ENCODE measurements around the gene AKAP9.
A peak's percentile ranks its signal among the peaks of the same experiment; 100 is the strongest.

Gene AKAP9

DNA sequence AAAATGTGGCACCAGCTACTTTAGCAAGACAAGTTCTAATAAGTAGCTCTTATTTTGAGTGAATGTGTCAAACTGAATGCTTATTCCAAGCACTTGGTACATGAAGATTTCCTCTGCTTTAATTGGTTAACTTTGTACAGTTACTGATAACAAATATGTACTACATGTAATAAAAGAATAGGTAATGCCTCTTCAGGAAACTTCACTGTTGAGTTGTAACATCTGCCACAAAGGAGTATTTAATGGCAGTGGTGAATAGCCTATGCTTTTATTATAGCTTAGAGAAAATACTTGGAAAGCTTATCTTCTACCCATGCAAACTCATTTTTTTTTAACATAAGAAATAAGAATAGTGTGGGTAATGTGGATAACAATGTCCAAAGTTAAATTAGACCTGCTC, 111.0 kb downstream of the AKAP9 start:
- Histone ChIP-seq H3K4me1 (peaks cover 25% of the 10 kb centered on the region), H3K4me3 (no peak overlapping the region), H4K20me1 (no peaks in the 10 kb centered on the region), H3K27ac (no peak overlapping the region), H3K36me3 (peaks cover 47% of the 10 kb centered on the region), H3K4me2 (no peak overlapping the region), H3K9ac (no peak overlapping the region), H3K27me3 (no peaks in the 10 kb centered on the region), H3K9me3 (no peaks in the 10 kb centered on the region; the same call in 1 of the 2 replicates)
- no peak for TF ChIP-seq Cebpa-rat (IDR thresholded peaks at IDR 0.05)

DNA sequence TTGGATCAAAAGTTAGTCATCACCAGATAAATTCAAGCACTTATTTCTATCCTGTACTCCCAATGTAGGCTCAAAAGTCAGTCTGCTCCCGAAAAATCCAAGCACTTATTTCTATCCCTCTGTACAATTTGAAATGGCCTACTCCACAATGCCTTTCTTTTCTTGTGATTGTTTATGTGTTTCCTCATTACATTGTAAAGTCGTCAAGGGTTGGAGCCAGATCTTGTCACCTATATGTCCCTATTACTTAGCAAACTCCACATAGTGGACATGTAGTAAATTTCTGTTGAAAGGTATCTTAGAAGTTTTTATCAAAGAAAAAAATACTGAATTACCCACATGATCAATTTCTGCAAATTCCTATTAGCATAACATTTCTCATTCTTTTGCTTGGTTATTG, 111.5 kb downstream of the AKAP9 start:
- Histone ChIP-seq H3K27me3 (no peaks in the 10 kb centered on the region), H4K20me1 (no peaks in the 10 kb centered on the region), H3K27ac (no peak overlapping the region), H3K4me3 (no peak overlapping the region), H3K36me3 (peaks cover 42% of the 10 kb centered on the region), H3K9ac (no peak overlapping the region), H3K4me2 (no peak overlapping the region), H3K4me1 (peaks cover 30% of the 10 kb centered on the region), H3K9me3 (no peaks in the 10 kb centered on the region; the same call in 1 of the 2 replicates)
- no peak for TF ChIP-seq Cebpa-rat (IDR thresholded peaks at IDR 0.05)

- no peaks in the 10 kb centered on the region for H3K27me3 ChIP-seq
These were observed 112.0 kb downstream of the AKAP9 start for GRCh38 chr7:92052684-92053083.

DNA sequence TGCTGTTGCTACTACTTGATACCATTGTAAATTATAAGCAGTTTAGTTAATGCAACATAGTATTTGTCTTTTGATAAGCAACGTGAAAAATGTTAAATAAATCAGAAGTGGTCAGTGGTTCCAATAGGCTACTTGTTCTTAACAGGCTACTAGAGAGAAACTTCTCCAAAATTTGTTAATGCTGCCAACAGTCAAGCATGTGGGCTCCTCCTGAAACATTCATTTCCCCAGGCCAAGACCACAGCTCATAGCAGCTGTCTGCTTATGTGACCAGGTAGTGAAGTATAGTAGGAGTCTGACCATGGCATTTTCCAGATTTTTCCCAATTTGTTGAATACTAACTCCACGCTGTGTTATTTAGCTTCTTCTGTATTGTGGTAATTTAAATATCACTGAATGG, 112.7 kb downstream of the AKAP9 start:
- Histone ChIP-seq H3K4me3 (no peak overlapping the region), H3K4me1 (peaks cover 39% of the 10 kb centered on the region), H3K9ac (no peak overlapping the region), H4K20me1 (no peaks in the 10 kb centered on the region), H3K27ac (no peak overlapping the region), H3K27me3 (no peaks in the 10 kb centered on the region), H3K4me2 (no peak overlapping the region), H3K9me3 (no peaks in the 10 kb centered on the region), H3K36me3 (peaks cover 38% of the 10 kb centered on the region)
- TF ChIP-seq Cebpa-rat (IDR thresholded peaks at IDR 0.05), result no peak

More at GRCh38 chr7:92052684-92053083, 112.0 kb downstream of the AKAP9 start:
- no peak overlapping the region for H3K27ac ChIP-seq
- TF ChIP-seq Cebpa-rat (IDR thresholded peaks at IDR 0.05), result no peak
- H3K4me2 ChIP-seq, result 0 out of 2 replicates have a peak overlapping the region, but pooled peaks have one; percentile 13
- no peaks in the 10 kb centered on the region for H4K20me1 ChIP-seq
- peaks cover 35% of the 10 kb centered on the region for H3K4me1 ChIP-seq
- H3K9me3 ChIP-seq, result no peaks in the 10 kb centered on the region
- H3K4me3 ChIP-seq, result no peak overlapping the region
- no peak overlapping the region for H3K9ac ChIP-seq
- H3K36me3 ChIP-seq, result peaks cover 39% of the 10 kb centered on the region

GRCh38 chr7:92056286-92056685, 115.6 kb downstream of the AKAP9 start:
- H3K36me3 ChIP-seq, result peaks cover 11% of the 10 kb centered on the region
- no peak overlapping the region for H3K4me3 ChIP-seq
- H3K9ac ChIP-seq, result no peak overlapping the region
- H4K20me1 ChIP-seq, result no peaks in the 10 kb centered on the region
- peaks cover 66% of the 10 kb centered on the region for H3K4me1 ChIP-seq
- no peaks in the 10 kb centered on the region for H3K27me3 ChIP-seq
- no peaks in the 10 kb centered on the region for H3K9me3 ChIP-seq
- TF ChIP-seq Cebpa-rat (IDR thresholded peaks at IDR 0.05), result no peak
- peak overlapping the region; percentile 39 for H3K27ac ChIP-seq
- peak overlapping the region; percentile 30; the same call in 1 of the 2 replicates for H3K4me2 ChIP-seq

DNA sequence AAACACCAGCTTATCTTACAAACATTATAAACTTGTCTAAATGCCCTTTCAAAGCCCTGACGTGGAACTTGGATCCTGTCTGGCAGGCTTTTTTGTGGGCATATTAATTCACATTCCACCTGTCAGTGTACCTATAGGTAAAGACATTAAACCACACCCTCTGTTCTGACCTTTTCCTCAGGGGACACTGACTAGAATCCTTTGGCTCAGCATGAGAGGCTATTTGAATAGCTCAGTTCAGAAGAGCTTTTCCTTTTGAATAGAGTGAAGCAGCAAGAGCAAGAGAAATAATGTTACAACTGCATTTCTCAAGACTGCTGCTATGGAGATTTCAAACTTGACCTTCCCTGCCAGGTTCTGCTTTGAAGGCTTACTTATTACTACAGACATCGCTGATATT, 116.7 kb downstream of the AKAP9 start:
- H4K20me1 ChIP-seq, result no peaks in the 10 kb centered on the region
- peaks cover 11% of the 10 kb centered on the region for H3K36me3 ChIP-seq
- no peak for TF ChIP-seq Cebpa-rat (IDR thresholded peaks at IDR 0.05)
- H3K27ac ChIP-seq, result peak overlapping the region; percentile 82
- H3K9me3 ChIP-seq, result no peaks in the 10 kb centered on the region
- H3K27me3 ChIP-seq, result no peaks in the 10 kb centered on the region
- peak overlapping the region; percentile 27; the same call in 1 of the 2 replicates for H3K9ac ChIP-seq
- peak overlapping the region; percentile 76 for H3K4me2 ChIP-seq
- peaks cover 60% of the 10 kb centered on the region for H3K4me1 ChIP-seq
- peak overlapping the region; percentile 54; the same call in 1 of the 2 replicates for H3K4me3 ChIP-seq

GRCh38 chr7:92058040-92058439, 117.4 kb downstream of the AKAP9 start:
- Histone ChIP-seq H3K9me3 (no peaks in the 10 kb centered on the region), H3K4me1 (peaks cover 54% of the 10 kb centered on the region), H3K36me3 (peaks cover 12% of the 10 kb centered on the region), H3K27ac (peak overlapping the region; percentile 82), H3K9ac (no peak overlapping the region), H3K4me3 (peak overlapping the region; percentile 54), H3K27me3 (no peaks in the 10 kb centered on the region), H4K20me1 (no peaks in the 10 kb centered on the region), H3K4me2 (peak overlapping the region; percentile 76)
- TF ChIP-seq Cebpa-rat (IDR thresholded peaks at IDR 0.05), result no peak

DNA sequence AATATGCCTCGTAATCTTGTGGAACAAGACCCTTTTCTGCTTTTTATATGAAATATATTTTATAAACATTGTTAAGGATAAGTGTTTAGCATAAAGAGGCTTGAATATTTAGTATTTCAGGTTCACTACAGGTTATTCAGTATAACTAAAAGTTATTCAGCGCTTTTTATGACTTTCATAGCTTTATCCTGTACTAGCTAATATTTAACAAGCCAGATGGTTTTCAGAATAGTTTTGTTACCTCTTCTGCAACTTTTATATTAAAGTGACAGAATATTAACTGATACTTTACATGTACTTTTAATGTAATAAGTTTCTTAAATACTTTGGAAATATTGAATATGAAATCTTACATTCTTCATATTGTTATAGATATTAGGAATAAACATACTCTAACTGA, 118.2 kb downstream of the AKAP9 start:
- Histone ChIP-seq H3K9me3 (no peaks in the 10 kb centered on the region), H3K36me3 (peaks cover 13% of the 10 kb centered on the region), H3K4me2 (peak overlapping the region; percentile 76), H3K27ac (peak overlapping the region; percentile 82), H3K27me3 (no peaks in the 10 kb centered on the region), H3K4me3 (peak overlapping the region; percentile 54), H4K20me1 (no peaks in the 10 kb centered on the region), H3K4me1 (peaks cover 49% of the 10 kb centered on the region), H3K9ac (no peak overlapping the region)
- no peak for TF ChIP-seq Cebpa-rat (IDR thresholded peaks at IDR 0.05)

- no peaks in the 10 kb centered on the region for H3K9me3 ChIP-seq
- peak overlapping the region; percentile 59 for H3K4me2 ChIP-seq
- H3K27ac ChIP-seq, result peak overlapping the region; percentile 46; the same call in 1 of the 2 replicates
- no peak overlapping the region for H3K9ac ChIP-seq
- no peaks in the 10 kb centered on the region for H3K27me3 ChIP-seq
- no peak for TF ChIP-seq Cebpa-rat (IDR thresholded peaks at IDR 0.05)
- H3K4me1 ChIP-seq, result peaks cover 47% of the 10 kb centered on the region
- H3K4me3 ChIP-seq, result 0 out of 2 replicates have a peak overlapping the region, but pooled peaks have one; percentile 1
- H4K20me1 ChIP-seq, result no peaks in the 10 kb centered on the region
- H3K36me3 ChIP-seq, result peaks cover 29% of the 10 kb centered on the region
These were observed 120.5 kb downstream of the AKAP9 start for GRCh38 chr7:92061154-92061553.

DNA sequence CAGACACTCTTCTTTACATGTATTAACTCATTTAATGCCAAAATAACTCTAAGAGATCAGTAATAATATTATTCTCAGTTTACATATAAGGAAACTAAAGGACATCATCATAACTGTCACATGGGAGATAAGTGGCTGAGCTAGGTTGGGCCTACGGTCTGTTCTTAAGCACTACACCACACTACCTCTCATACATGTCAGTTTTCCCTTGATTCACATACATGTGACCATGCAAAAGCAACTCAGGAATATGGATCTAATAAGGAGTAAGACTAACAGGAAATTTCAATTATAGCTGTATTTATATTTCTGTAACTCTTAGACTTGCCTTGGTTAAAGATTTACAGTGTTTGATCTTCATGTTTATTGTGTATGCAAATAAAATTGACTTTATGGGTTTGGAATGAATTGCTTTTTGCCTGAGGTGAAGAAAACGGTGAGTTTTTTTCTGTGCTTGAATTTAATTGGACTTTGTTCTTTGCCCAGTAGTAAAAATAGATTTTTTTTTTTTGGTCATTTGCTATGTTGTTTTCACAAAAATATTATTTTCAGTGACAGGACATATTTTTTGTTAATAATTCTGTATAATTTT, 123.9 kb downstream of the AKAP9 start:
- Histone ChIP-seq H3K4me1 (peaks cover 15% of the 10 kb centered on the region), H4K20me1 (no peaks in the 10 kb centered on the region), H3K36me3 (peaks cover 58% of the 10 kb centered on the region), H3K9ac (no peak overlapping the region), H3K27ac (no peak overlapping the region), H3K9me3 (no peaks in the 10 kb centered on the region), H3K4me3 (no peak overlapping the region), H3K4me2 (no peak overlapping the region), H3K27me3 (no peaks in the 10 kb centered on the region)
- no peak for TF ChIP-seq Cebpa-rat (IDR thresholded peaks at IDR 0.05)

All from BLaER1 (cell line).